Measurements from ENCODE around the gene PTPA.
"Not testable (repeated sequence)": the region's sequence is repeated elsewhere in the genome, so short reads cannot be mapped to it uniquely, and the experiment has no call there.

PTPA gene

GRCh38 chr9:129109952-129110739 lies 1.1 kb upstream of the PTPA start:
- peak; percentile 42 for DNase-seq

GRCh38 chr9:129111528-129112151 lies 425 bp downstream of the PTPA start:
- DNase-seq = peak; percentile 73

GRCh38 chr9:129112526-129112925 lies 1.3 kb downstream of the PTPA start:
- not testable (repeated sequence) for DNase-seq

GRCh38 chr9:129113645-129114304 lies 2.6 kb downstream of the PTPA start:
- no peak for DNase-seq

GRCh38 chr9:129118799-129119198 lies 7.6 kb downstream of the PTPA start:
- DNase-seq = no peak

GRCh38 chr9:129121483-129121882 lies 10.3 kb downstream of the PTPA start:
- DNase-seq = no peak

GRCh38 chr9:129122133-129122532 lies 10.9 kb downstream of the PTPA start:
- no peak for DNase-seq

GRCh38 chr9:129122976-129123375 lies 11.8 kb downstream of the PTPA start:
- DNase-seq = not testable (repeated sequence)

- DNase-seq = no peak
Measured at GRCh38 chr9:129124506-129125069, 13.4 kb downstream of the PTPA start.

GRCh38 chr9:129125478-129125877 lies 14.3 kb downstream of the PTPA start:
- no peak for DNase-seq

- DNase-seq = no peak
Measured at GRCh38 chr9:129126749-129127618, 15.8 kb downstream of the PTPA start.

GRCh38 chr9:129128689-129129088 lies 17.5 kb downstream of the PTPA start:
- no peak for DNase-seq

GRCh38 chr9:129130271-129130670 lies 19.1 kb downstream of the PTPA start:
- not testable (repeated sequence) for DNase-seq

GRCh38 chr9:129130791-129131190 lies 19.6 kb downstream of the PTPA start:
- no peak for DNase-seq

- peak; percentile 69 for DNase-seq
Measured at GRCh38 chr9:129131300-129132145, 20.3 kb downstream of the PTPA start.

GRCh38 chr9:129133082-129133481 lies 21.9 kb downstream of the PTPA start:
- no peak for DNase-seq

- DNase-seq = no peak
Measured at GRCh38 chr9:129135476-129135875, 24.3 kb downstream of the PTPA start.

GRCh38 chr9:129136446-129137035 lies 25.3 kb downstream of the PTPA start:
- no peak for DNase-seq

GRCh38 chr9:129137292-129138143 lies 26.3 kb downstream of the PTPA start:
- DNase-seq = no peak

GRCh38 chr9:129138144-129138462 lies 26.9 kb downstream of the PTPA start:
- DNase-seq = no peak
